GM23338 (cell line): ENCODE measurements around the gene ACTBL2.
"Not testable (repeated sequence)": the region's sequence is repeated elsewhere in the genome, so short reads cannot be mapped to it uniquely, and the experiment has no call there.

ENCODE experiments used
- CTCF ChIP-seq, 2 experiments: fragments of 200-600 bp in 1 of 2; sonication (generic) in 1 of 2; conservative IDR thresholded peaks; 2 replicates each; pipeline versions ENCODE4 v1.5.1 to v1.6.1; 2016 to 2017; ENCODE audit warnings: antibody characterized with exemption in 2 of 2, low read depth in 2 of 2, mild to moderate bottlenecking in 2 of 2, moderate library complexity in 1 of 2
- JUNB ChIP-seq: IDR thresholded peaks from one replicate; pipeline ENCODE4 v1.6.1; 2016; ENCODE audit warnings: antibody characterized with exemption; ENCODE audit not compliant: unreplicated experiment

- TF ChIP-seq CTCF (conservative IDR thresholded peaks at IDR 0.05; ENCODE audit: low read depth in 2 of 2); JUNB: not testable (repeated sequence)
Observed at GRCh38 chr5:57460056-57460455, 22.6 kb downstream of the ACTBL2 start.
